GM12872 (cell line): ENCODE data around the gene SMOC2.

Experiments used
- TF ChIP-seq, protein P1 (sequence below): IDR thresholded peaks from 3 replicates; pipeline ENCODE4 v1.5.1; 2011; ENCODE audit warnings: low read depth, mild to moderate bottlenecking, low read length, moderate library complexity; ENCODE audit not compliant: insufficient read depth

The SMOC2 gene

DNA sequence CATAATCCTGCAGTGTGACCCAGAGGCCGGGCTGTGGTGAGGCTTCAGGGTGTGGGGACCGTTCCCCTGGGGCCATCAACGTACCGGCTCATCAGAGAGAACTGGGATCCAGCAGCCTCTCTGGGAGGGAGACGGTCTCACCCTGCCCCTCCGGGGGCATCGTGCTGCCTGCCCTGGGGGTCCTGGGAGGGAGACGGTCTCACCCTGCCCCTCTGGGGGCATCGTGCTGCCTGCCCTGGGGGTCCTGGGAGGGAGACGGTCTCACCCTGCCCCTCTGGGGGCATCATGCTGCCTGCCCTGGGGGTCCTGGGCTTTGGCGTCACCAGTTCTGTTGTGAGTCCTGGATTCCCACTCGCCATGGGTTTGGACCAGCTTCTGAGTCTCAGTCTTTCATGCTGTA lies 17.1 kb downstream of the SMOC2 start:
- TF ChIP-seq, protein P1, sequence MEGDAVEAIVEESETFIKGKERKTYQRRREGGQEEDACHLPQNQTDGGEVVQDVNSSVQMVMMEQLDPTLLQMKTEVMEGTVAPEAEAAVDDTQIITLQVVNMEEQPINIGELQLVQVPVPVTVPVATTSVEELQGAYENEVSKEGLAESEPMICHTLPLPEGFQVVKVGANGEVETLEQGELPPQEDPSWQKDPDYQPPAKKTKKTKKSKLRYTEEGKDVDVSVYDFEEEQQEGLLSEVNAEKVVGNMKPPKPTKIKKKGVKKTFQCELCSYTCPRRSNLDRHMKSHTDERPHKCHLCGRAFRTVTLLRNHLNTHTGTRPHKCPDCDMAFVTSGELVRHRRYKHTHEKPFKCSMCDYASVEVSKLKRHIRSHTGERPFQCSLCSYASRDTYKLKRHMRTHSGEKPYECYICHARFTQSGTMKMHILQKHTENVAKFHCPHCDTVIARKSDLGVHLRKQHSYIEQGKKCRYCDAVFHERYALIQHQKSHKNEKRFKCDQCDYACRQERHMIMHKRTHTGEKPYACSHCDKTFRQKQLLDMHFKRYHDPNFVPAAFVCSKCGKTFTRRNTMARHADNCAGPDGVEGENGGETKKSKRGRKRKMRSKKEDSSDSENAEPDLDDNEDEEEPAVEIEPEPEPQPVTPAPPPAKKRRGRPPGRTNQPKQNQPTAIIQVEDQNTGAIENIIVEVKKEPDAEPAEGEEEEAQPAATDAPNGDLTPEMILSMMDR, result no peak

DNA sequence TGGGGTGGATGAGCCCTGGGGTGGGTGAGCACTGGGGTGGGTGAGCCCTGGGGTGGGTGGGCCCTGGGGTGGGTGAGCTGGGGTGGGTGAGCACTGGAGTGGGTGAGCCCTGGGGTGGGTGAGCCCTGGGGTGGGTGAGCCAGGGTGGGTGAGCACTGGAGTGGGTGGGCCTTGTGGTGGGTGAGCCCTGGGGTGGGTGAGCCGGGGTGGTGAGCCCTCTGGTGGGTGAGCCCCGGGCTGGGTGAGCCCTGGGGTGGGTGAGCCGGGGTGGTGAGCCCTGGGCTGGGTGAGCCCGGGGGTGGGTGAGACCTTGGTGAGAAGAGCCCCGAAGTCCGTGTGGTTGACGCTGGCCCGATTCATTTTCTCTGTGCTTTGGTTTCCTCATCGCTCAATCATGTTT lies 18.6 kb downstream of the SMOC2 start:
- TF ChIP-seq, protein P1, result no peak

DNA sequence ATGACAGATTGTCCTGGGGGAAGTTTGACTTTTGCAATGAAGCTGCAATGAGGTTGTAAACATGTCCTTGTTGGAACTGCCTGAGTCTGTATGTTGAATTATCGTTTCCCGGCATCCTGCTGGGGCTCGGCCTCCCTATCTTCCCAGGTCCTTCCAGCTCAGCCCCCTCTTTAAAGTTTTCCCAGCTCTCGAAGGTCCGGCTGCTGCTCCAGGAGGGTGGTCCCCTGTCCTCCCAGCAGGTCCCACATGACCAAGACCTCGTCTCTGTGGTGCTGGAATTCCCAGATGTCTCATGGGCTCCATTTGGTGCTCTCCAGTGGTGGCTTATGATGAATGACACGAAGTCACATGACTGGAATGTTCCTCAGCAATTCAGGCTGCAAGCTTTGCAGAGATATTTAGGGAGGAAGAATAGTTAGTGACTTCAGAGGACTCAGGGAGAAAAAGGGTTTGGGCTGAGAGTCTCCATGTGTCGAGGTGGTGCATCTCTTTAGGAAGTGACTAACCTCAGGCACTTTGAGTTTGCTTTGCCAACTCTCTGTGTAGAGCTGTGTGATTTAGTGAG lies 21.4 kb downstream of the SMOC2 start:
- TF ChIP-seq, protein P1, result no peak

DNA sequence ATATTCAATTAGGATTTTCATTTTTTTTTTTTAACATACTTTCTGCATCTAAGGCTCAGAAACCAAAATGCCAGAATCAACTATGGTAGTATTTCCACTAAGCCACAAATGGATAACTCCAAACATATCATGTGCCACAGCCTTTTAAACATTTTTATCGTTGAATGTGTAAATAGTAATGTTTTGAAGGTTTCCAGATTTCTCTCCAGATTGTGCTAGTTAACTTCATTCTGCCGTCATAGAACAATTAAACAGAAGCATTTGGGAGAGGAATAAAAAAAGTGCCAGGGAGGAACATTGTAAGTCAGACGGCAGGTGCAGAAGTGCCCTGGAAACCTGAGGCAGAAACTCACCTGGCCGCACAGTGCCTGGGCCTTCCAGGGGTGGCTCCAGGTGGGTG lies 23.6 kb downstream of the SMOC2 start:
- TF ChIP-seq, protein P1, result no peak

DNA sequence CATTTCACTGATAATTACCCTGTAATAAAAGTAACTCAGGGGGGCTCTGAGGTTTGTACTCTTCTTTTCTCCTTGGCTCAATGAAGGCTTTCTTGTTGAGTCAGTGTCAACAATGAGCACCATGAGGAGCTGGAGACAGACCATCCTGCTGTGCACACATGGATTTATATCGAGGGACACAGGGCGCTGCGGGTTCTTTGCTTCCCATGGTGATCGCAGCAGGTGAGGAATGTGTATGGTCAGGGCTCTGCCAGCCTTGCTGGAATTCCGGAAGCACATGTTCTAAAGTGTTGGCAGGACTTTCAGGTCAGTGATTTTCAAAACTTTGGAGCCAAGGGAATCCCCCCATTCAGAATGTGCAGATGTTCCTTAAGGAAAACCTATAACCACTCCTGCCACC lies 27.1 kb downstream of the SMOC2 start:
- TF ChIP-seq, protein P1, result no peak

- TF ChIP-seq, protein P1, result no peak
These were observed 28.5 kb downstream of the SMOC2 start for GRCh38 chr6:168469521-168469920.

- TF ChIP-seq, protein P1, result no peak
These were observed 28.9 kb downstream of the SMOC2 start for GRCh38 chr6:168469926-168470325.

- TF ChIP-seq, protein P1, result no peak
These were observed 31.4 kb downstream of the SMOC2 start for GRCh38 chr6:168472363-168472762.
